Activated CD4-positive, alpha-beta T cell treated with anti-CD3 and anti-CD28 coated beads, Interleukin-2, amount 50 U/mL, for 16 hours (primary cell): ENCODE data around the gene SCYGR7.
"Not testable (repeated sequence)": the region's sequence is repeated elsewhere in the genome, so short reads cannot be mapped to it uniquely, and the experiment has no call there.

ENCODE experiments used
- DNase-seq: peaks from one replicate; pipeline ENCODE4 v3.0.0-alpha.2; 2020

SCYGR7 gene

GRCh38 chr2:227728035-227728434 is at the start of gene SCYGR7:
SCYGR7 (plus strand) TSS chr2:227728335; CDS start chr2:227728335, 0 bp downstream.
- DNase-seq: no peak

DNA sequence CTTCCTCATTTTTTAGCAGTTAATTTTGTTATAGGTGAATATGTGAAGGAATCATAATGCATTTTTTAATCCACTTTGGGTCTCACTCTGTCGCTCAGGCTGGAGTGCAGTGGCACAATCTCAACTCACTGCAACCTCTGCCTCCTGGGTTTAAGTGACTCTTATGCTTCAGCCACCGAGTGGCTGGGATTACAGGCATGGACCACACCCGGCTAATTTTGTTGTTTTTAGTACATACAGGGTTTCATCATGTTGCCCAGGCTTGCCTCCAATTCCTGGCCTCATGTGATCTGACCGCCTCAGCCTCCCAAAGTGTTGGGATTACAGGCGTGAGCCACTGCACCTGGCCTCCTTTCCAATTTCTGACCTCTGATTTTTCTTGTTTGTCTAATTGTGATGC is 43.9 kb upstream of the SCYGR7 start:
- DNase-seq: no peak

- DNase-seq: no peak
Observed at GRCh38 chr2:227687189-227687588, 40.9 kb upstream of the SCYGR7 start.

DNA sequence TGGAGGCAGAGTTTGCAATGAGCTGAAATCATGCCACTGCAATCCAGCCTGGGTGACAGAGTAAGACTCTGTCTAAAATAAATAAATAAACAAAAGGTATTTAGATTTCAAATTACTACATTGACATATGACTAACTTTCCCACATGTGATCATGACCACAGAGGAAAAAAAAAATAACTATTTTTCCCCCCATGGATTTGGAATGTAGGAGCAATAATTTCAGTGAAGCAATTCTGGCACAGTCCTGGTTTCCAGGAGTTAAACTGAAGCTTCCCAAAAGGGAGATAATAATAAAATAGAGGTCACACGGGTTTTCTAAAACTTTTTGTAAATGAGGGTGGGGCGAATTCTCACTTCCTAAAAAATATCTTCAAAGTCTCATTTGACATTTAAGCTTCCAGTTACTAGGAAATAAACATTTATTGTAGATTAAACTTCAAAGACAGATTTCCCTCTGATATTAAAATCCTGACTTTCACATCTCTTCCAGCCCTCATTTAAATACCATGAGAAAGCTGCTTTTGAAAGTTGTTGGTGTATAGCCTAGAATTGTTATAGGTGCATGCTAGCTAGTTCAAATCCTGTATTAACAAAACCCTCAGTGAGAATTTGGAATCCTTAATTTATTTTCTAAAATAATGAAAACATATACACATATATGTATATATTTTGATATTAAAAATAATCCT is 31.0 kb upstream of the SCYGR7 start:
- DNase-seq: no peak

DNA sequence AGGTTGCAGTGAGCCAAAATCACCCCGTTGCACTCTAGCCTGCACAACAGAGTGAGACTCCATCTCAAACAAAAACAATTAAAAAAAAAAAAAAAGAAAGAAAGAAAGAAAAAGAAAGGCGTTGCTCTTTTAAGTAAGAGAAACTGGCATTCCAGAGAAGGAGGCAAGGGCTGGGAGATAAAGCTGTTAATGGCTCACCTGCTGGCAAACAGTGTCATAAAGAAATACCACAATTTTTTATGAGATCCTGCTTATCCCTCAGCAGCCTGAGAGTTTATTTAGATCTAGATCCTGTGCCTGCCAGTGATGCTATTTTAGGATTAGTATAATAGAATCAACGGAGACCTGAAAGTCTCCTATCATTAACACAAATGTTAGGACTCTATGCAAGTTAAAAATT is 26.6 kb upstream of the SCYGR7 start:
- no peak for DNase-seq

GRCh38 chr2:227703280-227703732 is 24.8 kb upstream of the SCYGR7 start:
- no peak for DNase-seq

DNA sequence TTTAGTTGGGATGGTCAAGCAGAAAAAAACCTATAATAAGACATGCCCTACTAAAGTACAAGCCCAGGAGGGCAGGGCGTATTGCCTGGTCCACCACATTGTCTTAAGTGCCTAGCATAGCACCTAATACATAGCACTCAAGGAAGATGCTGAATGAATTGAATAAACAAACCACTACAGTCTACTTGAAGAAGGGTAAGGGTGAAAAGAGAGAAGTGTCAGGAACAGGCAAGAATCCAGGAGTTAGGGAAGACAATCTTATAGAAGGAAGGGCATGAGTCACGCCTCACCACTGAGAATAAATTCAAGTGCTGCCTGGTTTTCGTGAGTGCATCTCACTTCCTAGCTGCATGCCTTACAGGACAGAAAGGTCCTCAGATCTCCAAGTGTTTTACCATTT is 24.2 kb upstream of the SCYGR7 start:
- DNase-seq: no peak

- no peak for DNase-seq
Observed at GRCh38 chr2:227706859-227707258, 21.3 kb upstream of the SCYGR7 start.

- no peak for DNase-seq
Observed at GRCh38 chr2:227707390-227707789, 20.7 kb upstream of the SCYGR7 start.

DNA sequence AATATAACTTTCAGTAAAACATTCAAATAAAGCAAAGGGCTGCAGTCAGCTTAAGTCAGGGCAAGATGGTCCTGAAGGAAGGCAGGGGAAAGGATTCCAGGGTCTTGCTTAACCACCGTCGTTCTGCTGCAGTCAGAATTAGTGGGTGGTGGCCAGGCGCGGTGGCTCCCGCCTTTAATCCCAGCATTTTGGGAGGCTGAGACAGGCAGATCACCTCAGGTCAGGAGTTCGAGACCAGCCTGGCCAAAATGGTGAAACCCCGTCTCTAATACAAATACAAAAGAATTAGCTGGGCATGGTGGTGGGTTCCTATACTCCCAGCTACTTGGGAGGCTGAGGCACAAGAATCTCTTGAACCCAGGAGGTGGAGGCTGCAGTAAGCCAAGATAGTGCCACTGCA is 17.1 kb upstream of the SCYGR7 start:
- no peak for DNase-seq

DNA sequence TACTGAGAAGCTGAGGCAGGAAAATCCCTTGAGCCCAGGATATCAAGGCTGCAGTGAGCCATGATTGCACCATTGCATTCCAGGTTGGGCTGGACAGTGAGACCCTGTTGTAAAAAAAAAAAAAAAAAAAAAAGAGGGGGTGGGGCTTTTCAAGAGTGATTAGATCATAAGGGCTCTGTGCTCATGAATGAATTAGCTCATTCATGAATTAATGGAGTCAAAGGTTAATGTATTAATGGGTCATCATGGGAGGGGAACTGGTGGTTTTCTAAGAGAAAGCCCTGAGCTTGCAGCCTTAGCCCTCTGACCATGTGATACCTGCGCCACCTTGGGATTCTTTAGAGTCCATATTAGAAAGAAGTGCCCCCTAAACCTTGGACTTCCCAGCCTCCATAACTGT is 14.8 kb upstream of the SCYGR7 start:
- no peak for DNase-seq

- no peak for DNase-seq
Observed at GRCh38 chr2:227716501-227716900, 11.6 kb upstream of the SCYGR7 start.

DNA sequence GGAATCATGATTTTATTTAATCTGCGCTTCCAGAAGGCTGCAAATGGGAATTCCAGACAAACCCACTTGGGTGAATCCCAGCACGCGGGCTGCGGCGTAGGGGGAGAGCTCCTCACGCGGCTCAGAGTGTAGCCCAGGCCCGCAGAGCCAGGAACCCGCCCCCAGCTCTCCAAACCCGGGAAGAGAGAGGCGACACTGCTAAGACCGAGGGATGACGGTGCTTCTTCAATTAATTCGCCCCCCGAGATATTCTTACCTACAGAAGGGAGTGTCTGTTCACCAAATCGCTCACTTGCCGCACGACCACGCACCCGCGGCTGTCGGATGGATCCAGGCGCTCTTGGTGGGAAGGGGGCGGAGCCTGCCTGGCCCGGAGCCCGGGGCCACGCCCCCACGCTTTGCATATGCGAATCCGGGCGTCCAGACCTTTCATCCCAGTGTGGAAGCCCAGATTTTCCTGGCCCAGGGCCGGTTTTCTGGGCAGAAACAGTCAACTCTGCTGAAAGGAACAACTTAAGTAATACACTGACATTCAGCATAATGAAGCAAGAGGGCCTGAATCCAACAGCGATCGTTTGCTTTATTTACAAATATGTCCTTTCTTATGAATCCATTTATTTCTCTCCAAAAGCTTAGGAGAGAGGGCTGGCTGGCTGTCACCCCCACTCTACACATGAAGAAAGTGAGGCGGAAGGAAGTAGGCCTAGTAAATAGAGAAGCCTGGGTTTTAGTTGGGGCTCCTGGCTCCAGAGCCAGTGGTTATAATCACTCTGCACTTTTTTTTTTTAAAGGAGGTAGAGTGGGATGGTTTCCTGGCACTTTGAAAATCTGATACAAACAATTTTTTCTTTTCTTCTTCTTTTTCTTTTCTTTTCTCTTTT is 10.2 kb upstream of the SCYGR7 start, which contains the start of gene SLC19A3:
SLC19A3 (minus strand) TSS at position 342 of the 881 bp plus-strand sequence. CDS start 15,710 bp downstream, outside the sequence.
- DNase-seq: no peak

GRCh38 chr2:227719641-227720040 is 8.5 kb upstream of the SCYGR7 start:
- no peak for DNase-seq

- DNase-seq: no peak
Observed at GRCh38 chr2:227720680-227721079, 7.5 kb upstream of the SCYGR7 start.

DNA sequence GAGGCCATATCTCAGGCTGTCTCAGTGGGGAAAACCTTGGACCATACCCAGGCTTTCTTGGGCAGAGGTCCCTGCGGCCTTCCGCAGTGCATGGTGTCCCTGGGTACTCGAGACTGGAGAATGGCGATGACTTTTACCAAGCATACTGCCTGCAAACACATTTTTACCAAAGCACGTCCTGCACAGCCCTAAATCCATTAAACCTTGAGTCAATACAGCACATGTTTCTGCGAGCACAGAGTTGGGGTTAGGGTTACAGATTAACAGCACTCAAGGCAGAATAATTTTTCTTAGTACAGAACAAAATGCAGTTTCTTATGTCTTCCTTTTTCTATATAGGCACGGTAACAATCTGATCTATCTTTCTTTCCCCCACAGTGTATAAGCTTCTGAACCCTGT is 5.3 kb upstream of the SCYGR7 start:
- not testable (repeated sequence) for DNase-seq

GRCh38 chr2:227724394-227725039 is 3.6 kb upstream of the SCYGR7 start, which contains the start of gene SCYGR6:
SCYGR6 (minus strand) TSS chr2:227724757; CDS start chr2:227724757, 0 bp downstream.
- DNase-seq: no peak

GRCh38 chr2:227739351-227739750 is 11.2 kb downstream of the SCYGR7 start:
- no peak for DNase-seq

- not testable (repeated sequence) for DNase-seq
Observed at GRCh38 chr2:227740705-227741104, 12.6 kb downstream of the SCYGR7 start.

DNA sequence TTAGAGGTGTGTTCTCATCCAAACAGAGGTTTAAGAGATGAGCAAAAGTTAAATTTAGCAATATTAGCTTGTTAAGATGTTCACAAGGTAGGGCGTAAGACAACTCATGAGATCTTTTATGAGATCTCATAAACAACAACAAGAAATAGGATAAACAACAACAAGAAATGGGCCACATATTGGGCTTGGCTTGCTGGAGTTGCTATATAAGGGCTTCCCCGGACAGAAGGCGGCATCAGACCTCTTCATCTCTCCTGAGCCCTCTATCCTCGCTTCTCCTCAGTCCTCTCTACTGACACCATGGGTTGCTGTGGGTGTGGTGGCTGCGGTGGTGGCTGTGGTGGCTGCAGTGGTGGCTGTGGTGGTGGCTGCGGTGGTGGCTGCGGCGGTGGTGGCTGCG is 17.5 kb downstream of the SCYGR7 start, which contains the start of gene SCYGR8:
SCYGR8 (plus strand) TSS at position 301 of the 400 bp plus-strand sequence; CDS start at position 301, 0 bp downstream.
- no peak for DNase-seq

DNA sequence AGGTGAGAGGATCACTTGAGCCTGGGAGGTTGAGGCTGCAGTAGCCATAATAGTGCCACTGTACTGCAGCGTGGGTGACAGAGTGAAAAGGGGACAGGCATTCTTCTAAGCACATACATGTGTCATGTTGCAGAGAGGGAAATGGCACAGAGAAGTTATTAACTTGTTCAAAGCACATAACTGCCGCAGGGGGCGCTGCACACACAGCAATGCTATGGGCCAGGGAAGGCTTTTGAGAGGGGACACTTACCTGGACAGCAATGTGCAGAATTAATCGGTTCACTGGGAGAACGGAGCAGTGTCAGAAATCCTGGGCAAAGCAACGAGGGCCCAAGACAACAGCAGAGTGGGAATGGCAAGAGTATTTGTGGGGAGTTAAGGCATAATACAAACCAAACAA is 19.9 kb downstream of the SCYGR7 start:
- DNase-seq: no peak

DNA sequence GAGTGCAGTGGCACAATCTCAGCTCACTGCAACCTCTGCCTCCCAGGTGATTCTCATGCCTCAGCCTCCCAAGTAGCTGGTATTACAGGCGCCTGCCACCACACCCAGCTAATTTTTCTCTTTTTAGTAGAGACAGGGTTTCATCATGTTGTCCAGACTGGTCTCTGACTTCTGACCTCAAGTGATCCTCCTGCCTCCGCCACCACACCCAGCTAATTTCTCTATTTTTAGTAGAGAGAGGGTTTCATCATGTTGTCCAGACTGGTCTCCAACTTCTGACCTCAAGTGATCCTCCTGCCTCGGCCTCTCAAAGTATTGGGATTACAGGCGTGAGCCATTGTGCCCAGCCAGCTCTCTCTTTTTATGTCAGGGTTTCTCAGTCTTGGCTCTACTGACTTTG is 28.1 kb downstream of the SCYGR7 start:
- not testable (repeated sequence) for DNase-seq
